Neuronal stem cell (in vitro differentiated cells): ENCODE data around the gene FHOD3.

Source experiments
- DNase-seq: peaks from one replicate; pipeline ENCODE4 v3.0.0-alpha.2; 2013; ENCODE audit warnings: low spot score
- H2AFZ ChIP-seq: one replicate; pipeline ENCODE4 v1.6.1; 2013; ENCODE audit warnings: mild to moderate bottlenecking, low read length, inconsistent platforms
- H2AK5ac ChIP-seq: 2 replicates; pipeline ENCODE4 v1.6.1; 2013; ENCODE audit warnings: low read depth, mild to moderate bottlenecking, inconsistent platforms, low read length, moderate library complexity, mixed read lengths
- H2BK120ac ChIP-seq: 2 replicates; pipeline ENCODE4 v1.6.1; 2013; ENCODE audit warnings: low read depth, mild to moderate bottlenecking, inconsistent platforms, low read length, moderate library complexity, mixed read lengths
- H2BK12ac ChIP-seq: one replicate; pipeline ENCODE4 v1.6.1; 2013; ENCODE audit warnings: low read length, inconsistent platforms
- H2BK15ac ChIP-seq: 2 replicates; pipeline ENCODE4 v1.6.1; 2013; ENCODE audit warnings: mild to moderate bottlenecking, low read length, inconsistent platforms, mixed read lengths
- H2BK5ac ChIP-seq: one replicate; pipeline ENCODE4 v1.6.1; 2013; ENCODE audit warnings: inconsistent platforms, mild to moderate bottlenecking, low read length, moderate library complexity
- H3K14ac ChIP-seq: one replicate; pipeline ENCODE4 v1.6.1; 2013; ENCODE audit warnings: low read length, inconsistent platforms
- H3K18ac ChIP-seq: 2 replicates; pipeline ENCODE4 v1.6.1; 2013; ENCODE audit warnings: low read length, inconsistent platforms
- H3K23ac ChIP-seq: 2 replicates; pipeline ENCODE4 v1.6.1; 2013; ENCODE audit warnings: low read depth, mild to moderate bottlenecking, mixed read lengths, low read length, inconsistent platforms; ENCODE audit not compliant: poor library complexity
- H3K27ac ChIP-seq: replicated peaks from 3 replicates; pipeline ENCODE4 v1.5.1; 2013; ENCODE audit warnings: low read length, inconsistent platforms
- H3K27me3 ChIP-seq, 3 experiments: 2 replicates each; pipeline ENCODE4 v1.6.1; 2013; ENCODE audit warnings: low read length in 3 of 3, mild to moderate bottlenecking in 2 of 3, inconsistent platforms in 1 of 3, low read depth in 1 of 3, mixed read lengths in 1 of 3, moderate library complexity in 1 of 3; ENCODE audit not compliant: control insufficient read depth in 3 of 3, insufficient read depth in 3 of 3
- H3K36me3 ChIP-seq, 2 donors: replicated peaks in 1 of 2; 2 replicates each; pipeline ENCODE4 v1.6.1; 2013; ENCODE audit warnings: low read length in 2 of 2; ENCODE audit not compliant: control insufficient read depth in 2 of 2, insufficient read depth in 2 of 2
- H3K4ac ChIP-seq: 2 replicates; pipeline ENCODE4 v1.6.1; 2013; ENCODE audit warnings: inconsistent platforms, mild to moderate bottlenecking, low read length, moderate library complexity
- H3K4me1 ChIP-seq, 2 donors: 1 replicate in 1 of 2; 2 replicates in 1 of 2; pipeline ENCODE4 v1.6.1; 2013; ENCODE audit warnings: low read length in 2 of 2, low read depth in 1 of 2; ENCODE audit not compliant: control insufficient read depth in 2 of 2, insufficient read depth in 1 of 2
- H3K4me2 ChIP-seq: one replicate; pipeline ENCODE4 v1.6.1; 2013; ENCODE audit warnings: mild to moderate bottlenecking, low read length, inconsistent platforms; ENCODE audit not compliant: insufficient read depth, poor library complexity, severe bottlenecking
- H3K4me3 ChIP-seq, 2 donors: 2 replicates each; pipeline ENCODE4 v1.5.1; 2013; ENCODE audit warnings: low read length in 2 of 2, mild to moderate bottlenecking in 2 of 2, inconsistent platforms in 1 of 2, moderate library complexity in 1 of 2
- H3K79me1 ChIP-seq: one replicate; pipeline ENCODE4 v1.6.1; 2013; ENCODE audit warnings: low read depth, mild to moderate bottlenecking, inconsistent platforms, low read length, moderate library complexity
- H3K9ac ChIP-seq: one replicate; pipeline ENCODE4 v1.6.1; 2013; ENCODE audit warnings: mild to moderate bottlenecking, low read depth, low read length, inconsistent platforms; ENCODE audit not compliant: poor library complexity
- H3K9me3 ChIP-seq, 2 donors: replicated peaks in 1 of 2; 2 replicates each; pipeline versions ENCODE3 to v1.6.1; 2013; ENCODE audit warnings: low read length in 2 of 2, mild to moderate bottlenecking in 2 of 2, inconsistent platforms in 1 of 2, low read depth in 1 of 2, mixed read lengths in 1 of 2, moderate library complexity in 1 of 2; ENCODE audit not compliant: control insufficient read depth in 2 of 2, insufficient read depth in 1 of 2
- H4K8ac ChIP-seq: one replicate; pipeline ENCODE4 v1.6.1; 2013; ENCODE audit warnings: low read depth, mild to moderate bottlenecking, inconsistent platforms, low read length, moderate library complexity
- H4K91ac ChIP-seq: one replicate; pipeline ENCODE4 v1.6.1; 2013; ENCODE audit warnings: low read length, low read depth, mild to moderate bottlenecking, inconsistent platforms; ENCODE audit not compliant: poor library complexity
- WGBS, 2 donors: extraction: QIAGEN DNeasy Blood & Tissue Kit; methylation state at CpG; one replicate each; pipeline ENCODE4 v1.1.7; 2013; ENCODE audit warnings: missing lambda C conversion rate in 2 of 2, mixed read lengths in 1 of 2; ENCODE audit not compliant: insufficient read length in 2 of 2, insufficient replicate concordance in 1 of 2; ENCODE audit errors: extremely low coverage in 2 of 2; 5-methylcytosine and 5-hydroxymethylcytosine counted together

Gene FHOD3

GRCh38 chr18:36811430-36811829 is 513.9 kb downstream of the FHOD3 start:
- H2BK12ac ChIP-seq, result no peak overlapping the region
- H3K9ac ChIP-seq, result no peak overlapping the region
- no peak overlapping the region for H2BK5ac ChIP-seq
- peaks cover 18 to 87% of the 10 kb centered on the region in 2 donors for H3K36me3 ChIP-seq
- H3K23ac ChIP-seq, result no peak overlapping the region
- H3K79me1 ChIP-seq, result peaks cover 1% of the 10 kb centered on the region
- no CpG with 5 or more reads among the region's 3 CpGs for WGBS, 2 donors
- no peak overlapping the region for H4K91ac ChIP-seq
- H4K8ac ChIP-seq, result no peak overlapping the region
- no peak overlapping the region for H2AFZ ChIP-seq
- H3K4me2 ChIP-seq, result no peak overlapping the region
- H3K27ac ChIP-seq, result no peak overlapping the region
- no peak overlapping the region for H3K4ac ChIP-seq
- no peak for DNase-seq
- no peak overlapping the region for H3K14ac ChIP-seq
- H3K4me3 ChIP-seq, result no peak overlapping the region
- H2BK15ac ChIP-seq, result no peak overlapping the region
- H3K27me3 ChIP-seq, result no peaks in the 10 kb centered on the region
- H3K9me3 ChIP-seq, result no peaks in the 10 kb centered on the region
- H2BK120ac ChIP-seq, result no peak overlapping the region
- no peak overlapping the region for H2AK5ac ChIP-seq
- H3K18ac ChIP-seq, result no peak overlapping the region
- H3K4me1 ChIP-seq, result peaks cover 0 to 3% of the 10 kb centered on the region in 2 donors

GRCh38 chr18:36811955-36812354 is 514.4 kb downstream of the FHOD3 start:
- Histone ChIP-seq H2BK15ac (no peak overlapping the region), H4K8ac (no peak overlapping the region), H3K4ac (no peak overlapping the region), H4K91ac (no peak overlapping the region), H3K36me3 (peaks cover 15 to 89% of the 10 kb centered on the region in 2 donors), H3K4me1 (peaks cover 0 to 3% of the 10 kb centered on the region in 2 donors), H2BK12ac (no peak overlapping the region), H2BK5ac (no peak overlapping the region), H3K27ac (no peak overlapping the region), H3K27me3 (no peaks in the 10 kb centered on the region), H3K4me3 (no peak overlapping the region), H2AFZ (no peak overlapping the region), H3K23ac (no peak overlapping the region), H3K18ac (no peak overlapping the region), H3K4me2 (no peak overlapping the region), H2BK120ac (no peak overlapping the region), H3K9me3 (no peaks in the 10 kb centered on the region), H2AK5ac (no peak overlapping the region), H3K14ac (no peak overlapping the region), H3K9ac (no peak overlapping the region), H3K79me1 (peaks cover 1% of the 10 kb centered on the region)
- DNase-seq, result no peak

GRCh38 chr18:36812678-36813077 is 515.2 kb downstream of the FHOD3 start:
- no peak for DNase-seq
- peaks cover 17 to 89% of the 10 kb centered on the region in 2 donors for H3K36me3 ChIP-seq
- no peak overlapping the region for H3K23ac ChIP-seq
- no peak overlapping the region for H3K9ac ChIP-seq
- no peaks in the 10 kb centered on the region for H3K27me3 ChIP-seq
- WGBS, 2 donors, result no CpG with 5 or more reads among the region's 3 CpGs
- H4K91ac ChIP-seq, result no peak overlapping the region
- no peak overlapping the region for H3K14ac ChIP-seq
- no peak overlapping the region for H2BK15ac ChIP-seq
- H3K4me1 ChIP-seq, result peaks cover 0 to 3% of the 10 kb centered on the region in 2 donors
- no peak overlapping the region for H2BK12ac ChIP-seq
- no peak overlapping the region for H3K4me3 ChIP-seq
- no peak overlapping the region for H2AK5ac ChIP-seq
- H4K8ac ChIP-seq, result no peak overlapping the region
- H2AFZ ChIP-seq, result no peak overlapping the region
- H3K18ac ChIP-seq, result no peak overlapping the region
- no peak overlapping the region for H3K4ac ChIP-seq
- no peaks in the 10 kb centered on the region for H3K9me3 ChIP-seq
- H3K4me2 ChIP-seq, result no peak overlapping the region
- no peak overlapping the region for H3K27ac ChIP-seq
- no peak overlapping the region for H2BK120ac ChIP-seq
- no peak overlapping the region for H2BK5ac ChIP-seq
- H3K79me1 ChIP-seq, result peaks cover 1% of the 10 kb centered on the region

- no peak overlapping the region for H3K4me2 ChIP-seq
- H3K9me3 ChIP-seq, result no peaks in the 10 kb centered on the region
- H3K18ac ChIP-seq, result no peak overlapping the region
- H3K14ac ChIP-seq, result no peak overlapping the region
- no peak overlapping the region for H4K91ac ChIP-seq
- no peak for DNase-seq
- H2BK5ac ChIP-seq, result no peak overlapping the region
- H3K9ac ChIP-seq, result no peak overlapping the region
- H2BK120ac ChIP-seq, result no peak overlapping the region
- no CpG with 5 or more reads among the region's 4 CpGs for WGBS, 2 donors
- H3K4me3 ChIP-seq, result no peak overlapping the region
- no peak overlapping the region for H2AK5ac ChIP-seq
- H3K4ac ChIP-seq, result no peak overlapping the region
- H3K23ac ChIP-seq, result no peak overlapping the region
- H2BK12ac ChIP-seq, result no peak overlapping the region
- no peak overlapping the region for H2AFZ ChIP-seq
- H4K8ac ChIP-seq, result no peak overlapping the region
- H3K27ac ChIP-seq, result no peak overlapping the region
- peaks cover 0 to 3% of the 10 kb centered on the region in 2 donors for H3K4me1 ChIP-seq
- H3K27me3 ChIP-seq, result no peaks in the 10 kb centered on the region
- no peak overlapping the region for H2BK15ac ChIP-seq
- peaks cover 1% of the 10 kb centered on the region for H3K79me1 ChIP-seq
- H3K36me3 ChIP-seq, result peaks cover 17 to 89% of the 10 kb centered on the region in 2 donors
Measured at GRCh38 chr18:36813101-36813775, 515.7 kb downstream of the FHOD3 start.
